Spleen (tissue), 7 donors: ENCODE results near the gene TBC1D22A.

ENCODE experiments used
- CTCF ChIP-seq, 11 experiments: fragments of 200-600 bp in 7 of 11; fragments of 450-650 bp in 4 of 11; sonication (generic) in 4 of 11; IDR thresholded peaks in 8 of 11; conservative IDR thresholded peaks in 3 of 11; 1 replicate in 7 of 11; 2 replicates in 4 of 11; pipeline versions ENCODE4 v1.4.0 to v1.8.0; 2016 to 2021; ENCODE audit warnings: antibody characterized with exemption in 11 of 11, inconsistent platforms in 4 of 11, mild to moderate bottlenecking in 1 of 11
- POLR2AphosphoS5 ChIP-seq, 3 donors: sonication (generic); formaldehyde crosslinking; IDR thresholded peaks; one replicate each; pipeline ENCODE4 v1.5.1; 2017; ENCODE audit warnings: antibody characterized with exemption in 3 of 3
- donor health status: DM: no; HTN: no; CAD: no; lungs with moderate emphysema.
- donor health status: DM: no; HTN: no; CAD: no.
- donor health status: DM: no; HTN: no; CAD: no.

GRCh38 chr22:46736705-46737104 is 25.7 kb upstream of the TBC1D22A start:
- TF ChIP-seq CTCF (IDR thresholded peaks at IDR 0.05 in 8 of 11, conservative IDR thresholded peaks at IDR 0.05 in 3 of 11) (no peak), POLR2AphosphoS5 (IDR thresholded peaks at IDR 0.05) (no peak)
